HEK293 (cell line): ENCODE data around the gene ARNT2.

Source experiments
- CTCF ChIA-PET: fragments of 350-600 bp; formaldehyde crosslinking; extraction: SDS; loops from one replicate; lab custom pipeline; 2021; ENCODE audit warnings: antibody characterized with exemption; lab: Yijun Ruan, JAX
- POLR2A ChIA-PET: fragments of 300-600 bp; formaldehyde crosslinking; extraction: SDS; loops from one replicate; lab custom pipeline; 2020; ENCODE audit warnings: antibody characterized with exemption, inconsistent platforms; lab: Yijun Ruan, JAX
- H3K27ac ChIP-seq: fragments of 200-500 bp; sonication (Bioruptor generic); 2 replicates; pipeline ENCODE4 v1.5.1; 2014; ENCODE audit warnings: low read depth, low read length, control low read depth, inconsistent platforms; ENCODE audit errors: extremely low read depth
- H3K36me3 ChIP-seq, 2 experiments: fragments of 200-500 bp in 1 of 2; sonication (Bioruptor generic) in 1 of 2; 1 replicate in 1 of 2; 2 replicates in 1 of 2; pipeline ENCODE4 v1.5.1; 2014 to 2017; ENCODE audit warnings: inconsistent platforms in 2 of 2, low read length in 2 of 2; ENCODE audit not compliant: control insufficient read depth in 2 of 2, insufficient read depth in 1 of 2
- H3K4me1 ChIP-seq: fragments of 200-500 bp; sonication (Bioruptor generic); 2 replicates; pipeline ENCODE4 v1.5.1; 2014; ENCODE audit warnings: mild to moderate bottlenecking, low read length, inconsistent platforms; ENCODE audit not compliant: control insufficient read depth, insufficient read depth
- H3K4me3 ChIP-seq: 2 replicates; pipeline ENCODE4 v1.5.1; 2011; ENCODE audit warnings: low read depth, mild to moderate bottlenecking, control low read depth, low read length, moderate library complexity
- H3K9me3 ChIP-seq: fragments of 200-500 bp; sonication (Bioruptor generic); 2 replicates; pipeline ENCODE4 v1.5.1; 2014; ENCODE audit warnings: low read depth, low read length, inconsistent platforms; ENCODE audit not compliant: control insufficient read depth, insufficient read depth
- AEBP2 ChIP-seq: fragments of 450-650 bp; formaldehyde crosslinking; IDR thresholded peaks from 2 replicates; pipeline ENCODE4 v1.5.1; 2016; ENCODE audit warnings: missing biosample characterization, missing genetic modification characterization, borderline replicate concordance
- CTCF ChIP-seq: fragments of 450-650 bp; formaldehyde crosslinking; IDR thresholded peaks from 2 replicates; pipeline ENCODE4 v1.5.1; 2016; ENCODE audit warnings: missing biosample characterization, missing genetic modification characterization
- FEZF1 ChIP-seq: fragments of 450-650 bp; formaldehyde crosslinking; IDR thresholded peaks from 2 replicates; pipeline ENCODE4 v1.5.1; 2016; ENCODE audit warnings: missing biosample characterization, missing genetic modification characterization
- HIC1 ChIP-seq: fragments of 450-650 bp; formaldehyde crosslinking; IDR thresholded peaks from 2 replicates; pipeline ENCODE4 v1.5.1; 2016; ENCODE audit warnings: missing biosample characterization, missing genetic modification characterization
- SCRT1 ChIP-seq: fragments of 450-650 bp; formaldehyde crosslinking; IDR thresholded peaks from 2 replicates; pipeline ENCODE4 v1.5.1; 2016; ENCODE audit warnings: missing biosample characterization, missing genetic modification characterization, borderline replicate concordance
- SETDB1 ChIP-seq: IDR thresholded peaks from one replicate; pipeline ENCODE4 v1.6.1; 2017; ENCODE audit warnings: mild to moderate bottlenecking, low read length, moderate library complexity, mixed read lengths; ENCODE audit not compliant: insufficient read length
- WT1 ChIP-seq: fragments of 450-650 bp; formaldehyde crosslinking; IDR thresholded peaks from 2 replicates; pipeline ENCODE4 v1.5.1; 2016; ENCODE audit warnings: missing biosample characterization, missing genetic modification characterization
- ZBTB8A ChIP-seq: fragments of 450-650 bp; formaldehyde crosslinking; IDR thresholded peaks from 2 replicates; pipeline ENCODE4 v1.5.1; 2016; ENCODE audit warnings: missing biosample characterization, missing genetic modification characterization
- ZNF146 ChIP-seq: fragments of 450-650 bp; formaldehyde crosslinking; IDR thresholded peaks from 2 replicates; pipeline ENCODE4 v1.5.1; 2016; ENCODE audit warnings: missing biosample characterization, missing genetic modification characterization
- ZNF433 ChIP-seq: fragments of 450-650 bp; formaldehyde crosslinking; IDR thresholded peaks from 2 replicates; pipeline ENCODE4 v1.5.1; 2016; ENCODE audit warnings: missing biosample characterization, missing genetic modification characterization, low read depth
- ZNF518A ChIP-seq: fragments of 450-650 bp; formaldehyde crosslinking; conservative IDR thresholded peaks from 2 replicates; pipeline ENCODE4 v1.5.1; 2016; ENCODE audit warnings: low read depth, missing biosample characterization, missing genetic modification characterization
- ZNF580 ChIP-seq: fragments of 450-650 bp; formaldehyde crosslinking; IDR thresholded peaks from 2 replicates; pipeline ENCODE4 v1.5.1; 2016; ENCODE audit warnings: missing biosample characterization, missing genetic modification characterization
- ZNF660 ChIP-seq: fragments of 450-650 bp; IDR thresholded peaks from 2 replicates; pipeline ENCODE4 v1.5.1; 2018; ENCODE audit warnings: missing biosample characterization, mild to moderate bottlenecking, missing genetic modification characterization
- ZNF670 ChIP-seq: fragments of 450-650 bp; formaldehyde crosslinking; IDR thresholded peaks from 2 replicates; pipeline ENCODE4 v1.5.1; 2016; ENCODE audit warnings: missing biosample characterization, missing genetic modification characterization, low read depth
- ZNF677 ChIP-seq: fragments of 450-650 bp; IDR thresholded peaks from 2 replicates; pipeline ENCODE4 v1.5.0; 2018; ENCODE audit warnings: missing biosample characterization, mild to moderate bottlenecking, missing genetic modification characterization, moderate library complexity
- ZNF701 ChIP-seq: fragments of 450-650 bp; formaldehyde crosslinking; IDR thresholded peaks from 2 replicates; pipeline ENCODE4 v1.5.1; 2016; ENCODE audit warnings: missing biosample characterization, missing genetic modification characterization
- ZNF776 ChIP-seq: fragments of 450-650 bp; formaldehyde crosslinking; IDR thresholded peaks from 2 replicates; pipeline ENCODE4 v1.5.0; 2017; ENCODE audit warnings: missing biosample characterization, missing genetic modification characterization, borderline replicate concordance

ARNT2 gene

GRCh38 chr15:80613762-80614365, 209.7 kb downstream of the ARNT2 start:
- TF ChIP-seq ZNF660 (tag by site-specific recombination) (no peak), WT1 (no peak), ZNF580 (no peak), ZNF670 (tag by site-specific recombination) (no peak), ZNF433 (tag by site-specific recombination) (no peak), SETDB1 (no peak), HIC1 (tag by site-specific recombination) (no peak), ZNF677 (tag by site-specific recombination) (no peak), CTCF (tag by site-specific recombination) (no peak)
- no peak overlapping the region for H3K27ac ChIP-seq
- ChIA-PET POLR2A (interaction anchor here (0.7 kb wide), 1 partner anchor 49 kb away, joined by 3 read pairs; no protein-coding TSS in a partner anchor), CTCF (interaction anchor here (0.5 to 2.1 kb wide), 5 partner anchors 46 to 166 kb away, joined by 3 to 10 read pairs (median 3); partner anchors contain the start of gene CEMIP)
- H3K36me3 ChIP-seq, result no peaks in the 10 kb centered on the region
- peaks cover 14% of the 10 kb centered on the region for H3K4me1 ChIP-seq
- H3K4me3 ChIP-seq, result no peak overlapping the region
- H3K9me3 ChIP-seq, result no peaks in the 10 kb centered on the region

- peaks cover 14% of the 10 kb centered on the region for H3K4me1 ChIP-seq
- no peak for TF ChIP-seq FEZF1 (tag by site-specific recombination)
- no peak for TF ChIP-seq SETDB1
- no peak for TF ChIP-seq ZBTB8A
- TF ChIP-seq ZNF433 (tag by site-specific recombination), result no peak
- no peak for TF ChIP-seq SCRT1 (tag by site-specific recombination)
- TF ChIP-seq ZNF146 (tag by site-specific recombination), result no peak
- TF ChIP-seq, all 188 proteins: peak for 0
- Histone ChIP-seq H3K9me3 (no peaks in the 10 kb centered on the region), H3K36me3 (no peaks in the 10 kb centered on the region), H3K4me3 (no peak overlapping the region), H3K27ac (0 out of 2 replicates have a peak overlapping the region, but pooled peaks have one; percentile 70)
- ChIA-PET POLR2A (no interaction called here), CTCF (interaction anchor here (1.1 to 2.1 kb wide), 2 partner anchors 47 to 165 kb away, joined by 4 to 10 read pairs; partner anchors contain the start of gene CEMIP)
Observed at GRCh38 chr15:80614711-80615360, 210.7 kb downstream of the ARNT2 start.

GRCh38 chr15:80615361-80615736, 211.2 kb downstream of the ARNT2 start:
- CTCF ChIA-PET, result interaction anchor here (0.7 kb wide), 1 partner anchor 9 kb away, joined by 3 read pairs; no protein-coding TSS in a partner anchor
- Histone ChIP-seq H3K9me3 (no peaks in the 10 kb centered on the region), H3K4me1 (peaks cover 14% of the 10 kb centered on the region), H3K27ac (peak overlapping the region; percentile 70), H3K36me3 (no peaks in the 10 kb centered on the region), H3K4me3 (no peak overlapping the region)
- POLR2A ChIA-PET, result no interaction called here
- TF ChIP-seq ZNF518A (tag by site-specific recombination), result no peak
- 0 out of 2 replicates have a peak, but pooled peaks have one; percentile 27 for TF ChIP-seq ZNF701 (tag by site-specific recombination)
- peak; percentile 81 for TF ChIP-seq ZNF776 (tag by site-specific recombination)
- no peak for TF ChIP-seq AEBP2 (tag by site-specific recombination)
